HFFc6 (cell line): Measurements from ENCODE around the gene TMEM150B. TPM values are rescaled to one million over a fixed set of nuclear protein-coding genes. Genes with fewer than 3 reads are reported as not detected.

Source experiments
- DNase-seq: peaks from one replicate; pipeline ENCODE4 v3.0.0-alpha.2; 2018
- H3K27ac Mint-ChIP-seq: 2 replicates; pipeline ENCODE4 v1.8.0; 2020; ENCODE audit warnings: mild to moderate bottlenecking, mixed read lengths
- H3K27me3 Mint-ChIP-seq: 2 replicates; pipeline ENCODE4 v1.8.0; 2021; ENCODE audit warnings: mild to moderate bottlenecking, moderate library complexity, mixed read lengths; ENCODE audit not compliant: insufficient read depth
- H3K36me3 Mint-ChIP-seq: 2 replicates; pipeline ENCODE4 v1.8.0; 2021; ENCODE audit warnings: low read depth, mixed read lengths
- H3K4me1 Mint-ChIP-seq: 2 replicates; pipeline ENCODE4 v1.8.0; 2020; ENCODE audit warnings: low read depth, mixed read lengths
- H3K4me3 Mint-ChIP-seq: 2 replicates; pipeline ENCODE4 v1.8.0; 2020; ENCODE audit warnings: mild to moderate bottlenecking, moderate library complexity, mixed read lengths
- H3K9me3 Mint-ChIP-seq: 2 replicates; pipeline ENCODE4 v1.8.0; 2020; ENCODE audit warnings: mild to moderate bottlenecking, mixed read lengths
- CTCF ChIP-seq: fragments of 200-600 bp; sonication (generic); IDR thresholded peaks from 2 replicates; pipeline ENCODE4 v1.5.0; 2021; ENCODE audit warnings: antibody characterized with exemption, mild to moderate bottlenecking
- total RNA-seq, 6 experiments: library from RNA; stranded (reverse); fragmentation: NEBNext Ultra II Directional; extraction: Animal tissue kit (Norgen Biotek cat#: 25700); gene quantifications; 2 replicates in 1 of 6; 3 replicates in 5 of 6; pipeline ENCODE4 v1.2.3, GENCODE V29; 2021

Gene TMEM150B
- total RNA-seq, 6 experiments from 2014 or later: not detected

GRCh38 chr19:55266404-55266803 is 58.7 kb downstream of the TMEM150B start:
- Mint-ChIP-seq H3K36me3 (peaks cover 21% of the 10 kb centered on the region), H3K4me1 (no peaks in the 10 kb centered on the region), H3K4me3 (no peak overlapping the region), H3K27ac (no peak overlapping the region), H3K27me3 (no peaks in the 10 kb centered on the region), H3K9me3 (peaks cover 9% of the 10 kb centered on the region)
- no peak for DNase-seq
- TF ChIP-seq CTCF: no peak

GRCh38 chr19:55265723-55266386 is 59.3 kb downstream of the TMEM150B start:
- H3K36me3 Mint-ChIP-seq: peaks cover 20% of the 10 kb centered on the region
- DNase-seq: no peak
- H3K27me3 Mint-ChIP-seq: no peaks in the 10 kb centered on the region
- no peaks in the 10 kb centered on the region for H3K4me1 Mint-ChIP-seq
- peaks cover 9% of the 10 kb centered on the region for H3K9me3 Mint-ChIP-seq
- no peak overlapping the region for H3K27ac Mint-ChIP-seq
- TF ChIP-seq CTCF: no peak
- no peak overlapping the region for H3K4me3 Mint-ChIP-seq

DNA sequence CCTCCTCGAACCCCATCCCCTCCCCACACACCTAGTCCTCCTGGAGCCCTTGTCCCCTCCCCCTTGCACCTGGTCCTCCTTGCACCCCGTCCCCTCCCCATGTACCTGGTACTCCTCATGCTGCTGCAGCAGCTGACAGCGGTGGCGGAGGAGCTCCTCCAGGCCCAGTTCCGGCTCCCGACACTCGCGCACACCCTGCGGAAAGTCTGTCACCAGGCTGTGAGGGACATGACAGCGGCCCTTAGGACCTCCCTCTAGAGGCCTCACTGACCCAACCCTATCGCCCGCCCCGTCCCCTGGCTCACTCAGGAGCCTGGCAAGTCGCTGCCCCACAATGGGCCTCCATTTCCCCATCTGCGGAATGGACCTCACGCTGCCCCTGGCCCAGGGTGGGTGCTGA is 60.0 kb downstream of the TMEM150B start:
- Mint-ChIP-seq H3K36me3 (peaks cover 20% of the 10 kb centered on the region), H3K4me1 (peaks cover 4% of the 10 kb centered on the region; the same call in 1 of the 2 replicates), H3K27me3 (no peaks in the 10 kb centered on the region), H3K27ac (no peak overlapping the region), H3K9me3 (peaks cover 9% of the 10 kb centered on the region), H3K4me3 (no peak overlapping the region)
- TF ChIP-seq CTCF: no peak
- DNase-seq: no peak

- Mint-ChIP-seq H3K27me3 (no peaks in the 10 kb centered on the region), H3K36me3 (peaks cover 20% of the 10 kb centered on the region), H3K27ac (no peak overlapping the region), H3K9me3 (peaks cover 9% of the 10 kb centered on the region), H3K4me3 (no peak overlapping the region), H3K4me1 (peaks cover 11% of the 10 kb centered on the region)
- TF ChIP-seq CTCF: no peak
- DNase-seq: no peak
Measured at GRCh38 chr19:55264531-55264930, 60.6 kb downstream of the TMEM150B start.

Other genes with a start within 250 kb of the TMEM150B start
- under 1 TPM in 5 of 6 experiments, not detected in 1; 0.55 to 0.94 (median 0.64) TPM for gene EPS8L1, start 249.5 kb downstream of the TMEM150B start, total RNA-seq
- 10 to 100 TPM; 82.7 to 96.0 (median 91.9) TPM for gene PPP1R12C, start 207.7 kb downstream of the TMEM150B start, total RNA-seq
- 1 to 10 TPM; 4.1 to 8.8 (median 7.3) TPM for gene TNNT1, start 176.1 kb downstream of the TMEM150B start, total RNA-seq
- not detected for gene TNNI3, start 167.6 kb downstream of the TMEM150B start, total RNA-seq
- gene DNAAF3, start 158.7 kb downstream of the TMEM150B start, total RNA-seq: 1 to 10 TPM in 1 of 6 experiments, under 1 TPM in 5; 0.20 to 1.1 (median 0.72) TPM
- 1 to 10 TPM in 1 of 6 experiments, under 1 TPM in 2, not detected in 3; 0.09 to 1.2 (median 0.38) TPM for gene SYT5, start 145.1 kb downstream of the TMEM150B start, total RNA-seq
- gene PTPRH, start 115.8 kb downstream of the TMEM150B start, total RNA-seq: 1 to 10 TPM in 1 of 6 experiments, under 1 TPM in 5; 0.45 to 1.0 (median 0.59) TPM
- gene TMEM86B, start 96.6 kb downstream of the TMEM150B start, total RNA-seq: 1 to 10 TPM; 1.8 to 2.7 (median 2.0) TPM
- 10 to 100 TPM; 85.8 to 93.7 (median 88.9) TPM for gene PPP6R1, start 66.3 kb downstream of the TMEM150B start, total RNA-seq
- 10 to 100 TPM; 37.5 to 43.1 (median 42.5) TPM for gene HSPBP1, start 45.2 kb downstream of the TMEM150B start, total RNA-seq
- 10 to 100 TPM; 10.9 to 12.0 (median 11.3) TPM for gene BRSK1, start 41.3 kb downstream of the TMEM150B start, total RNA-seq
- 1 to 10 TPM; 3.8 to 6.2 (median 4.4) TPM for gene KMT5C, start 14.5 kb upstream of the TMEM150B start, total RNA-seq
- not detected for gene COX6B2, start 29.4 kb upstream of the TMEM150B start, total RNA-seq
- gene GARIN5B, start 37.9 kb upstream of the TMEM150B start, total RNA-seq: under 1 TPM in 1 of 6 experiments, not detected in 5; 0.05 TPM
- 10 to 100 TPM; 22.2 to 43.4 (median 36.1) TPM for gene IL11, start 45.1 kb upstream of the TMEM150B start, total RNA-seq
- 1 to 10 TPM in 1 of 6 experiments, under 1 TPM in 2, not detected in 3; 0.33 to 1.1 (median 0.61) TPM for gene TMEM190, start 51.5 kb upstream of the TMEM150B start, total RNA-seq
- gene TMEM238, start 59.0 kb upstream of the TMEM150B start, total RNA-seq: 1 to 10 TPM in 2 of 6 experiments, under 1 TPM in 4; 0.26 to 2.4 (median 0.64) TPM
- 1,000 to 10,000 TPM; 2,082 to 2,537 (median 2,362) TPM for gene RPL28, start 60.6 kb upstream of the TMEM150B start, total RNA-seq
- gene UBE2S, start 82.4 kb upstream of the TMEM150B start, total RNA-seq: 100 to 1,000 TPM; 181 to 356 (median 309) TPM
- gene SHISA7, start 118.0 kb upstream of the TMEM150B start, total RNA-seq: not detected
- 10 to 100 TPM; 60.1 to 81.4 (median 66.8) TPM for gene ISOC2, start 136.3 kb upstream of the TMEM150B start, total RNA-seq
- gene C19orf85, start 139.4 kb upstream of the TMEM150B start, total RNA-seq: not detected
- gene ZNF628, start 151.3 kb upstream of the TMEM150B start, total RNA-seq: 10 to 100 TPM in 2 of 6 experiments, 1 to 10 TPM in 4; 8.6 to 11.3 (median 9.5) TPM
- gene NAT14, start 159.8 kb upstream of the TMEM150B start, total RNA-seq: 10 to 100 TPM; 53.3 to 72.0 (median 61.3) TPM
- 10 to 100 TPM; 47.7 to 59.9 (median 51.9) TPM for gene SSC5D, start 163.1 kb upstream of the TMEM150B start, total RNA-seq
- gene SBK2, start 211.8 kb upstream of the TMEM150B start, total RNA-seq: not detected
- gene SBK3, start 220.2 kb upstream of the TMEM150B start, total RNA-seq: not detected